Astrocyte of the spinal cord (primary cell): ENCODE results near the gene PADI3.

Experiments
- DNase-seq: peaks from one replicate; pipeline ENCODE4 v3.0.0; 2011; ENCODE audit warnings: low read depth, low spot score
- H3K4me3 ChIP-seq: 2 replicates; pipeline ENCODE4 v1.5.1; 2011; ENCODE audit warnings: low read depth, mild to moderate bottlenecking, low read length, moderate library complexity
- in situ Hi-C: cut with HindIII; loops from 2 replicates; pipeline ENCODE4 v1.10.0; 2017; ENCODE audit warnings: low sequenced_read_pairs
- TF ChIP-seq, protein P1 (sequence below): IDR thresholded peaks from 2 replicates; pipeline ENCODE4 v1.5.1; 2012; ENCODE audit warnings: low read depth, mild to moderate bottlenecking, low read length, inconsistent platforms

Gene PADI3

DNA sequence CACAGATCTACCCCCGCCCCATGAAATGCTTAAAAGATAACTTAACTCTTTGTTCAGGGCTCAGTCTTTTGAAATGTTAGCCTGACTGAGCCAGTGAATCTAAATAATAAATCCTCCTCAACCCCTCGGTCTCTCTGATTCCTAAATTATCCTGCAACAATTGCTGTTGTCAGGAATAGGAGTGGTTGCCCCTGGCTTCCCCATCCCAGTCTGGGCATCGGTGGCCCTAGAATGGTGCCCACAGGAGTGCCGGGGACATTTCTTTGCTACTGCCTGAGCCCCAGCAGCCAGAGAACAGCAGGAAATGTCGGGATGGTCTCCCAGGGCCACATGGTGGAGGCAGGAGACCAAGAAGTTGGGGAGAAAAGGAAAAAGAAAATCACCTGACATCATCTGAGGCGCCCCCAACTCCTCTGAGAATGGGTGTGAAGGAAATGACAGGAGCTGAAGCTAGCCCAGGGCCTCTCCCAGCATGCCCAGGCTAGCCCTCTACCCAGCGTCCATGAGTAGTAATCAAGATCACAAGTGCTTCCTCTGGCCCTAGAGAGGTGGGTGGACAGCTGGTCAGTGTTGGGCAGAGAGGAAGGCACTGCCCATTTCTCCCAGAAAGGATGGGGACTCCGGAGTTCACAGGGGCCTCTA is 60.6 kb downstream of the PADI3 start:
- TF ChIP-seq, protein P1, sequence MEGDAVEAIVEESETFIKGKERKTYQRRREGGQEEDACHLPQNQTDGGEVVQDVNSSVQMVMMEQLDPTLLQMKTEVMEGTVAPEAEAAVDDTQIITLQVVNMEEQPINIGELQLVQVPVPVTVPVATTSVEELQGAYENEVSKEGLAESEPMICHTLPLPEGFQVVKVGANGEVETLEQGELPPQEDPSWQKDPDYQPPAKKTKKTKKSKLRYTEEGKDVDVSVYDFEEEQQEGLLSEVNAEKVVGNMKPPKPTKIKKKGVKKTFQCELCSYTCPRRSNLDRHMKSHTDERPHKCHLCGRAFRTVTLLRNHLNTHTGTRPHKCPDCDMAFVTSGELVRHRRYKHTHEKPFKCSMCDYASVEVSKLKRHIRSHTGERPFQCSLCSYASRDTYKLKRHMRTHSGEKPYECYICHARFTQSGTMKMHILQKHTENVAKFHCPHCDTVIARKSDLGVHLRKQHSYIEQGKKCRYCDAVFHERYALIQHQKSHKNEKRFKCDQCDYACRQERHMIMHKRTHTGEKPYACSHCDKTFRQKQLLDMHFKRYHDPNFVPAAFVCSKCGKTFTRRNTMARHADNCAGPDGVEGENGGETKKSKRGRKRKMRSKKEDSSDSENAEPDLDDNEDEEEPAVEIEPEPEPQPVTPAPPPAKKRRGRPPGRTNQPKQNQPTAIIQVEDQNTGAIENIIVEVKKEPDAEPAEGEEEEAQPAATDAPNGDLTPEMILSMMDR = no peak
- DNase-seq = no peak
- no peak overlapping the region for H3K4me3 ChIP-seq
- in situ Hi-C loops = no loop called here

DNA sequence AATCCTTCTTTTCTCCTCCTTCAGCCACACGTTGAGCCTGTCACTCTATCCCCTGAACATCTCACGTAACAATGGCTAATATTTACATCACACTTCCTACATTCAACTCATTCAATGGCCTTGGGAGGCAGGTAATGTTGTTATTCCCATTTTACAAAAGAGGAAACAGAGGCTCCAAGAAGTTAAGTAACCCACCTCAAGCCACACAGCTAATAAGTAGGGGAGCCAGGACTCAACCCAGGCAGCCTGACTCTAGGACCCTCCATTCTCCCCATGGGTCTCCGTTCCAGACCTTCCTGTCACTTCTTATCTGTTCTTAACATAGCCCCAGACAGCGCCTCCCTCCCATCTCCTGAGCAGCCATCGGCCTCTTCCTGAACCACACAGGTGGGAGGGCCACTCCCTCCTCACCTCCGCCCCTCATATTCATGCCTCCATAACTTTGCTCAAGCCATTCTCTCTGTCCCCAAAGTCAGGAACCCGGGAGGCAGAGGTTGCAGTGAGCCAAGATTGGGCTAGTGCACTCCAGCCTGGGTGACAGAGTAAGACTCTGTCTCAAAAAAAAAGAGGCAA is 61.3 kb downstream of the PADI3 start:
- TF ChIP-seq, protein P1 = no peak
- DNase-seq = no peak
- in situ Hi-C loops = no loop called here

DNA sequence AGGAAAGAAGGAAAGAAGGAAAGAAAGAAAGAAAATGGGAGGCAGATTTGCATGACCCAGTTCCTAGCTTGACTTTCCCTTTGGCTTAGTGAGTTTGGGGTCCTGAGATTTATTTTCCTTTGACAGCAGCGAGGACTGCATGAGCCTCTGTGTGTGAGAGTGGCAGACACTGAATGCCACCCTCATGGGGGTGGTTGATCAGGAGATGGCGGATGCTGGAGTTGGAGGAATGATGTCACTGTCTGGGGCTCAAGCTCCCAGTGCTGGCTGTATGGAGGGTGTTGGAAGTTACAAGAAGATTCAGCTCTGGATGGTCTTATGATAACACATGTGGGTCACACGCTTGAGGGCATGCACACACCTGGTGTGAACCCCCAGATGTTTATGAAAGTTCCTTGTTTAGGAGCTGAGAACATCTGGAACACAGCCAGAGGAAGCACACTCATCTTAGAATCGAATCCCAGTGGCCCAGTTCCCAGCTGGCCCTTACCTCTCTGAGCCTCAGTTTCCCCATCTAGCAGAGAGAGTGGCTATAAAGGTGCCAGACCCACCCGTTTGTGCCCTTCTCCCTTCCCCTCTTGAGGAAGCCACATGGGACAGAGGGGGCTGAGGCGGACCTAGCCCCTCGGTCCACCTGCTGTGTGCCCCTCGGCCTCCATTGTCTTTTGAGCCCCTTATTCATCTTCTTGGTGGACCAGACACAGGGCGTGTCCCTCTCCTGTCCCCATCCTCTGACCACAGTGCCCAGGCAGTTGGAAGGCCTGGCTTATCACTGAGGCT is 64.8 kb downstream of the PADI3 start:
- in situ Hi-C loops = no loop called here
- no peak overlapping the region for H3K4me3 ChIP-seq
- DNase-seq = no peak
- TF ChIP-seq, protein P1 = no peak

More for the DNA sequence above, 61.3 kb downstream of the PADI3 start:
- H3K4me3 ChIP-seq = no peak overlapping the region

DNA sequence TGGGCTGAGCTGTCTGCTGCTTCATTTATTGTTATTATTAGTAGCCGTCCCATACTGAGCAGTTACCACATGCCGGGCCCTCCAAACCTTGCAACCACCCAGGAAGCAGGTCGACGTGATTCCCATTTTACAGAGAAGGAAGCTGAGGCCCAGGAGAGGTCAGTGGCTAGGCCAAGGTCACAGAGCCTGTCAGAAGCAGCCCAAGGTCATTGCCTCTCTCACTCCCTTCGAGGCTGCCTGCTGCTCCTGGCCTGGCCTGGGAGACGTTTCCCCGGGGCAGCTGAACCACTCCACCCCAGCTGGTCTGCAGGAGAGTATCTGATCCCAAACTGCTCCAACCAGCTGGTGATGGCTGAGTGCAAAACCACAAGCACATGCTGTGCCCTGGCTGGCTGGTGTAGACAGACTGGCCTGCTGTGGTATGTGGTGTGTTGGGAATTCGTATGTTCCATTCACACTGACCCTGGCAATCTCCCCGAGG is 65.6 kb downstream of the PADI3 start:
- in situ Hi-C loops = no loop called here
- DNase-seq = peak; percentile 17
- TF ChIP-seq, protein P1 = no peak
- H3K4me3 ChIP-seq = no peak overlapping the region

DNA sequence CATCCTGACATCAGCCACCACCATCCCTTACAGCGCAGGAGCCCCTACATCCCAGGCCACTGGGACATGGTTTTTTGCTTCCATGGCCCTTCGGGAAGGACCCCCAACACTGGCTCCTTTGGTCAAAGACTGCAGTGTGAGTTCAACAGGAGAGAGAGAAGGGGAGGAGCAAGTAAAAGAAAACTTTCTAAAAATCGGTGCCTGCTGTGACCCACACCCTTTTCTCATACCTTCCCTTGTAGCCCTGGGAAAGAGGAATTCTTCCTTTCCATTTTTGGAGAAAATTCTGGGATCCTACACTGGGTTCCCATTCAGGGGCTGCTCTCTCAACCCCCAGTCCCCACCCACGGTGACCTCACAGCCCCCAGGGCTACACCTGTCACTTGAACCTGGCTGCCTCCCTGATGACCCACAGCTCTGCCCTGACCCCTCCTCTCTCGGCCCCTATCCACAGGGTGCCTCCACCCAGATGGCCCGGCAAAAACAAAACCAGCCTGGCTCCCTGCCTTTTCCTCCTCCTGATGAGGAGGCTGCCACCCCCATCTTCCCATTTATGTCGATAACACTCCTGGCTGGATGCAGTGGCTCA is 66.7 kb downstream of the PADI3 start:
- in situ Hi-C loops = no loop called here
- no peak overlapping the region for H3K4me3 ChIP-seq
- no peak for DNase-seq
- TF ChIP-seq, protein P1 = no peak

DNA sequence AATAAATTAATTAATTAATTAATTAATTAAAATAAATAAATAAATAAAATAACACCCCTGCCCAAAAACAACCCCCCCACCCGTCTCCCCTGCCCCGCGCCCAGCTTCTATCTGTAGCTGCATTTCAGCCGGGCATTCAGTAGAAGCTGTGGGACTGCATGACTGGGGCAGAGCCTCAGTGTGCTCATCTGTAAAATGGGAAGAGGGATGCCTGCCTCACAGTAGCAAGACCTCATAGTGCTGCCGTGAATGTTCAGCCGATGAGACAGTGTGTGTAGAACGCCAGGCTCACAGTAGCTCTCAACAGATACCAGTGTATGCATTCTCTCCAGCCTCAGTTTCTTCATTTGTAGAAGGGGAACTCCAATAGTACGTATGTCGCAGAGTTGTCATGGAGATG is 67.8 kb downstream of the PADI3 start:
- TF ChIP-seq, protein P1 = no peak
- DNase-seq = no peak
- no peak overlapping the region for H3K4me3 ChIP-seq
- in situ Hi-C loops = no loop called here
